Measurements from ENCODE around the gene CNEP1R1. TPM values are rescaled to one million over a fixed set of nuclear protein-coding genes. Genes with fewer than 3 reads are reported as not detected.

CNEP1R1 gene
- total RNA-seq, 2 donors from 2014 or later = 20.2 to 24.9 TPM

GRCh38 chr16:49998991-49999390 is 26.0 kb upstream of the CNEP1R1 start:
- Histone ChIP-seq H3K9ac (ENCODE audit: extremely low read depth, low read length, poor library complexity, severe bottlenecking) (no peak overlapping the region), H3K36me3 (ENCODE audit: control insufficient read depth, insufficient read depth, low read length) (no peaks in the 10 kb centered on the region), H3K9me3 (ENCODE audit: control insufficient read depth, low read length) (no peaks in the 10 kb centered on the region), H3K4me1 (ENCODE audit: control insufficient read depth, insufficient read depth, low read length) (no peaks in the 10 kb centered on the region), H3K27me3 (ENCODE audit: control insufficient read depth, insufficient read depth, low read length, poor library complexity, severe bottlenecking) (peaks cover 12% of the 10 kb centered on the region), H3K27ac (ENCODE audit: low read depth, low read length) (no peak overlapping the region), H3K4me3 (ENCODE audit: low read length) (no peak overlapping the region)
- DNase-seq = no peak
- no peaks in the 10 kb centered on the region for H3K4me1 Mint-ChIP-seq
- H3K27me3 Mint-ChIP-seq (ENCODE audit: insufficient read depth) = peaks cover 17% of the 10 kb centered on the region
- WGBS, 2 experiments (ENCODE audit: insufficient coverage in 1 of 2, insufficient read length in 1 of 2) = 93 to 96% methylated on average over 4 to 5 of the region's 5 CpGs
- no peak overlapping the region for H3K4me3 Mint-ChIP-seq
- TF ChIP-seq, protein P1, sequence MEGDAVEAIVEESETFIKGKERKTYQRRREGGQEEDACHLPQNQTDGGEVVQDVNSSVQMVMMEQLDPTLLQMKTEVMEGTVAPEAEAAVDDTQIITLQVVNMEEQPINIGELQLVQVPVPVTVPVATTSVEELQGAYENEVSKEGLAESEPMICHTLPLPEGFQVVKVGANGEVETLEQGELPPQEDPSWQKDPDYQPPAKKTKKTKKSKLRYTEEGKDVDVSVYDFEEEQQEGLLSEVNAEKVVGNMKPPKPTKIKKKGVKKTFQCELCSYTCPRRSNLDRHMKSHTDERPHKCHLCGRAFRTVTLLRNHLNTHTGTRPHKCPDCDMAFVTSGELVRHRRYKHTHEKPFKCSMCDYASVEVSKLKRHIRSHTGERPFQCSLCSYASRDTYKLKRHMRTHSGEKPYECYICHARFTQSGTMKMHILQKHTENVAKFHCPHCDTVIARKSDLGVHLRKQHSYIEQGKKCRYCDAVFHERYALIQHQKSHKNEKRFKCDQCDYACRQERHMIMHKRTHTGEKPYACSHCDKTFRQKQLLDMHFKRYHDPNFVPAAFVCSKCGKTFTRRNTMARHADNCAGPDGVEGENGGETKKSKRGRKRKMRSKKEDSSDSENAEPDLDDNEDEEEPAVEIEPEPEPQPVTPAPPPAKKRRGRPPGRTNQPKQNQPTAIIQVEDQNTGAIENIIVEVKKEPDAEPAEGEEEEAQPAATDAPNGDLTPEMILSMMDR (conservative IDR thresholded peaks at IDR 0.05) = no peak
- H3K36me3 Mint-ChIP-seq (ENCODE audit: low read depth) = no peaks in the 10 kb centered on the region
- H3K27ac Mint-ChIP-seq = no peak overlapping the region
- H3K9me3 Mint-ChIP-seq = no peaks in the 10 kb centered on the region

- TF ChIP-seq, protein P1 (conservative IDR thresholded peaks at IDR 0.05) = no peak
- peaks cover 10% of the 10 kb centered on the region for H3K27me3 Mint-ChIP-seq (ENCODE audit: insufficient read depth)
- Histone ChIP-seq H3K36me3 (ENCODE audit: control insufficient read depth, insufficient read depth, low read length) (no peaks in the 10 kb centered on the region), H3K27ac (ENCODE audit: low read depth, low read length) (no peak overlapping the region), H3K9ac (ENCODE audit: extremely low read depth, low read length, poor library complexity, severe bottlenecking) (no peak overlapping the region), H3K27me3 (ENCODE audit: control insufficient read depth, insufficient read depth, low read length, poor library complexity, severe bottlenecking) (no peaks in the 10 kb centered on the region), H3K9me3 (ENCODE audit: control insufficient read depth, low read length) (no peaks in the 10 kb centered on the region), H3K4me1 (ENCODE audit: control insufficient read depth, insufficient read depth, low read length) (no peaks in the 10 kb centered on the region), H3K4me3 (ENCODE audit: low read length) (no peak overlapping the region)
- WGBS, 2 experiments (ENCODE audit: insufficient coverage in 1 of 2, insufficient read length in 1 of 2) = 58 to 79% methylated on average over 1 to 3 of the region's 3 CpGs
- DNase-seq = no peak
- H3K36me3 Mint-ChIP-seq (ENCODE audit: low read depth) = no peaks in the 10 kb centered on the region
- H3K27ac Mint-ChIP-seq = no peak overlapping the region
- no peaks in the 10 kb centered on the region for H3K9me3 Mint-ChIP-seq
- no peak overlapping the region for H3K4me3 Mint-ChIP-seq
- no peaks in the 10 kb centered on the region for H3K4me1 Mint-ChIP-seq
Measured at GRCh38 chr16:50001144-50001543, 23.9 kb upstream of the CNEP1R1 start.

GRCh38 chr16:50002190-50002589 is 22.8 kb upstream of the CNEP1R1 start:
- H3K36me3 ChIP-seq (ENCODE audit: control insufficient read depth, insufficient read depth, low read length) = no peaks in the 10 kb centered on the region
- no peaks in the 10 kb centered on the region for H3K4me1 ChIP-seq (ENCODE audit: control insufficient read depth, insufficient read depth, low read length)
- no peak overlapping the region for H3K27ac ChIP-seq (ENCODE audit: low read depth, low read length)
- 75 to 91% methylated on average over 1 of the region's 1 CpG for WGBS, 2 experiments (ENCODE audit: insufficient coverage in 1 of 2, insufficient read length in 1 of 2)
- H3K9me3 Mint-ChIP-seq = peaks cover 6% of the 10 kb centered on the region
- H3K27ac Mint-ChIP-seq = no peak overlapping the region
- no peak overlapping the region for H3K4me3 Mint-ChIP-seq
- H3K9me3 ChIP-seq (ENCODE audit: control insufficient read depth, low read length) = no peaks in the 10 kb centered on the region
- H3K27me3 Mint-ChIP-seq (ENCODE audit: insufficient read depth) = peaks cover 10% of the 10 kb centered on the region
- TF ChIP-seq, protein P1 (conservative IDR thresholded peaks at IDR 0.05) = no peak
- DNase-seq = no peak
- H3K4me3 ChIP-seq (ENCODE audit: low read length) = no peak overlapping the region
- no peaks in the 10 kb centered on the region for H3K36me3 Mint-ChIP-seq (ENCODE audit: low read depth)
- H3K9ac ChIP-seq (ENCODE audit: extremely low read depth, low read length, poor library complexity, severe bottlenecking) = no peak overlapping the region
- H3K27me3 ChIP-seq (ENCODE audit: control insufficient read depth, insufficient read depth, low read length, poor library complexity, severe bottlenecking) = no peaks in the 10 kb centered on the region
- no peaks in the 10 kb centered on the region for H3K4me1 Mint-ChIP-seq
